H9 (cell line): Measurements from ENCODE around the gene PGAP6. TPM values are rescaled to one million over a fixed set of nuclear protein-coding genes. Genes with fewer than 3 reads are reported as not detected.

Experiments
- DNase-seq: peaks from one replicate; pipeline ENCODE4 v3.0.0-alpha.2; 2017
- H2AFZ ChIP-seq: one replicate; pipeline ENCODE4 v1.6.1; 2013; ENCODE audit warnings: mild to moderate bottlenecking, low read length, control low read depth, moderate library complexity
- H2AK5ac ChIP-seq: 2 replicates; pipeline ENCODE4 v1.6.1; 2013; ENCODE audit warnings: low read length, control low read depth, mixed read lengths; ENCODE audit not compliant: insufficient read length
- H2BK120ac ChIP-seq: one replicate; pipeline ENCODE4 v1.6.1; 2013; ENCODE audit warnings: low read depth, mild to moderate bottlenecking, low read length, control low read depth, inconsistent platforms; ENCODE audit not compliant: poor library complexity, severe bottlenecking
- H2BK12ac ChIP-seq: 2 replicates; pipeline ENCODE4 v1.6.1; 2013; ENCODE audit warnings: low read length, control low read depth, mixed read lengths, low read depth; ENCODE audit not compliant: insufficient read length
- H2BK15ac ChIP-seq: 2 replicates; pipeline ENCODE4 v1.6.1; 2013; ENCODE audit warnings: low read depth, low read length, control low read depth
- H2BK20ac ChIP-seq: one replicate; pipeline ENCODE4 v1.6.1; 2013; ENCODE audit warnings: low read depth, mild to moderate bottlenecking, low read length, control low read depth, inconsistent platforms; ENCODE audit not compliant: poor library complexity, severe bottlenecking
- H2BK5ac ChIP-seq: 2 replicates; pipeline ENCODE4 v1.6.1; 2013; ENCODE audit warnings: low read length, control low read depth, mixed read lengths; ENCODE audit not compliant: insufficient read length
- H3K14ac ChIP-seq: 2 replicates; pipeline ENCODE4 v1.6.1; 2013; ENCODE audit warnings: low read length, control low read depth; ENCODE audit not compliant: insufficient read depth
- H3K18ac ChIP-seq: 2 replicates; pipeline ENCODE4 v1.6.1; 2013; ENCODE audit warnings: low read depth, mild to moderate bottlenecking, mixed read lengths, low read length, control low read depth; ENCODE audit not compliant: insufficient read length
- H3K23ac ChIP-seq: 2 replicates; pipeline ENCODE4 v1.6.1; 2013; ENCODE audit warnings: low read length, control low read depth, mixed read lengths, low read depth; ENCODE audit not compliant: insufficient read length
- H3K23me2 ChIP-seq: 2 replicates; pipeline ENCODE4 v1.6.1; 2013; ENCODE audit warnings: low read depth, mild to moderate bottlenecking, mixed read lengths, low read length, control low read depth; ENCODE audit not compliant: insufficient read length, poor library complexity, severe bottlenecking
- H3K27ac ChIP-seq: 2 replicates; pipeline ENCODE4 v1.5.1; 2013; ENCODE audit warnings: low read length, control low read depth, mixed read lengths, low read depth; ENCODE audit not compliant: insufficient read length
- H3K27me3 ChIP-seq: 2 replicates; pipeline ENCODE4 v1.6.1; 2013; ENCODE audit warnings: low read length, control low read depth, inconsistent platforms; ENCODE audit not compliant: insufficient read depth
- H3K4ac ChIP-seq: 2 replicates; pipeline ENCODE4 v1.6.1; 2013; ENCODE audit warnings: low read depth, mild to moderate bottlenecking, control low read depth, inconsistent platforms, low read length, moderate library complexity
- H3K4me1 ChIP-seq: 2 replicates; pipeline ENCODE4 v1.6.1; 2013; ENCODE audit warnings: low read length, control low read depth, inconsistent platforms; ENCODE audit not compliant: insufficient read depth
- H3K4me2 ChIP-seq: 2 replicates; pipeline ENCODE4 v1.6.1; 2013; ENCODE audit warnings: low read length, control low read depth, mixed read lengths; ENCODE audit not compliant: insufficient read length, insufficient read depth
- H3K56ac ChIP-seq: 2 replicates; pipeline ENCODE4 v1.6.1; 2013; ENCODE audit warnings: low read depth, mild to moderate bottlenecking, mixed read lengths, low read length, control low read depth; ENCODE audit not compliant: insufficient read length
- H3K79me1 ChIP-seq: 2 replicates; pipeline ENCODE4 v1.6.1; 2013; ENCODE audit warnings: low read depth, mild to moderate bottlenecking, moderate library complexity, low read length, control low read depth, inconsistent platforms; ENCODE audit not compliant: insufficient read depth, poor library complexity, severe bottlenecking
- H3K79me2 ChIP-seq: 2 replicates; pipeline ENCODE4 v1.6.1; 2013; ENCODE audit warnings: low read length, control low read depth, inconsistent platforms; ENCODE audit not compliant: insufficient read depth
- H3K9ac ChIP-seq: 2 replicates; pipeline ENCODE4 v1.6.1; 2013; ENCODE audit warnings: low read length, control low read depth, mixed read lengths; ENCODE audit not compliant: insufficient read length; ENCODE audit errors: extremely low read depth
- H3K9me3 ChIP-seq: one replicate; pipeline ENCODE4 v1.6.1; 2013; ENCODE audit warnings: low read depth, low read length, inconsistent platforms; ENCODE audit not compliant: control insufficient read depth
- H3T11ph ChIP-seq: one replicate; pipeline ENCODE4 v1.6.1; 2013; ENCODE audit warnings: mild to moderate bottlenecking, low read length, control low read depth, inconsistent platforms
- H4K20me1 ChIP-seq: one replicate; pipeline ENCODE4 v1.6.1; 2013; ENCODE audit not compliant: control insufficient read depth, insufficient read length, insufficient read depth
- H4K5ac ChIP-seq: 2 replicates; pipeline ENCODE4 v1.6.1; 2013; ENCODE audit warnings: low read depth, mild to moderate bottlenecking, mixed read lengths, low read length, control low read depth; ENCODE audit not compliant: insufficient read length
- H4K8ac ChIP-seq: replicated peaks from 2 replicates; pipeline ENCODE4 v1.6.1; 2013; ENCODE audit warnings: low read length, control low read depth, mixed read lengths, low read depth; ENCODE audit not compliant: insufficient read length
- H4K91ac ChIP-seq: 2 replicates; pipeline ENCODE4 v1.6.1; 2013; ENCODE audit warnings: low read depth, mild to moderate bottlenecking, moderate library complexity, mixed read lengths, low read length, control low read depth; ENCODE audit not compliant: insufficient read length
- H3K27ac Mint-ChIP-seq, 3 experiments: 2 replicates in 2 of 3; 3 replicates in 1 of 3; pipeline ENCODE4 v1.8.0; 2020 to 2021; ENCODE audit warnings: mixed read lengths in 3 of 3, mild to moderate bottlenecking in 1 of 3, moderate library complexity in 1 of 3
- H3K27me3 Mint-ChIP-seq: 2 replicates; pipeline ENCODE4 v1.8.0; 2021; ENCODE audit warnings: low read depth, mild to moderate bottlenecking, moderate library complexity, mixed read lengths
- H3K36me3 Mint-ChIP-seq, 3 experiments: 2 replicates in 2 of 3; 3 replicates in 1 of 3; pipeline ENCODE4 v1.8.0; 2020 to 2021; ENCODE audit warnings: low read depth in 3 of 3, mixed read lengths in 3 of 3; ENCODE audit not compliant: insufficient read depth in 1 of 3
- H3K4me1 Mint-ChIP-seq, 2 experiments: 2 replicates each; pipeline ENCODE4 v1.8.0; 2020; ENCODE audit warnings: mixed read lengths in 2 of 2
- H3K4me3 Mint-ChIP-seq, 2 experiments: 2 replicates in 1 of 2; 3 replicates in 1 of 2; pipeline ENCODE4 v1.8.0; 2020 to 2021; ENCODE audit warnings: mild to moderate bottlenecking in 2 of 2, mixed read lengths in 2 of 2, moderate library complexity in 1 of 2
- H3K9me3 Mint-ChIP-seq, 2 experiments: 2 replicates in 1 of 2; 3 replicates in 1 of 2; pipeline ENCODE4 v1.8.0; 2020; ENCODE audit warnings: mild to moderate bottlenecking in 2 of 2, mixed read lengths in 2 of 2, moderate library complexity in 1 of 2
- CTCF ChIP-seq: fragments of 200-600 bp; sonication (generic); conservative IDR thresholded peaks from 3 replicates; pipeline ENCODE4 v1.8.0; 2021; ENCODE audit warnings: antibody characterized with exemption, mild to moderate bottlenecking
- WGBS: extraction: QIAGEN DNeasy Blood & Tissue Kit; methylation state at CpG from one replicate; pipeline ENCODE4 v1.1.7; 2013; ENCODE audit warnings: missing lambda C conversion rate, low lambda C conversion rate, mixed read lengths; ENCODE audit not compliant: insufficient read length; ENCODE audit errors: extremely low coverage; 5-methylcytosine and 5-hydroxymethylcytosine counted together
- total RNA-seq: library from RNA; stranded (reverse); gene quantifications from 2 replicates; pipeline ENCODE4 v1.2.1, GENCODE V29; 2021

PGAP6 gene
- total RNA-seq, 1 experiment from 2014 or later: 111 TPM

- peaks cover 7 to 62% (median 46%) of the 10 kb centered on the region in 3 experiments for H3K36me3 Mint-ChIP-seq
Observed at GRCh38 chr16:371515-372301, 10.1 kb downstream of the PGAP6 start.

More at GRCh38 chr16:371515-372301, 10.1 kb downstream of the PGAP6 start:
- Histone ChIP-seq H2AFZ (no peak overlapping the region), H3K9me3 (no peaks in the 10 kb centered on the region), H3K79me1 (no peaks in the 10 kb centered on the region), H3K4ac (no peak overlapping the region), H3T11ph (no peak overlapping the region), H3K14ac (no peak overlapping the region), H2BK12ac (no peak overlapping the region), H2BK15ac (no peak overlapping the region), H4K5ac (no peak overlapping the region), H2BK120ac (no peak overlapping the region), H3K27ac (no peak overlapping the region), H3K79me2 (no peaks in the 10 kb centered on the region), H4K91ac (no peak overlapping the region), H3K18ac (no peak overlapping the region), H3K56ac (no peak overlapping the region), H3K23ac (no peak overlapping the region), H3K27me3 (no peaks in the 10 kb centered on the region), H3K4me1 (no peaks in the 10 kb centered on the region), H2BK5ac (no peak overlapping the region), H4K20me1 (no peaks in the 10 kb centered on the region), H2AK5ac (no peak overlapping the region), H3K9ac (no peak overlapping the region), H3K23me2 (no peaks in the 10 kb centered on the region), H4K8ac (no peak overlapping the region), H3K4me2 (no peak overlapping the region), H2BK20ac (no peak overlapping the region)
- peaks cover 9 to 13% of the 10 kb centered on the region in 2 experiments for H3K4me1 Mint-ChIP-seq
- DNase-seq: no peak
- peak overlapping the region in 1 of 2 experiments; percentile 60; a peak in 1 of 5 replicates for H3K4me3 Mint-ChIP-seq
- TF ChIP-seq CTCF: no peak
- peak overlapping the region in 1 of 3 experiments; percentile 40; a peak in 2 of 7 replicates for H3K27ac Mint-ChIP-seq
- no peaks in the 10 kb centered on the region; the same call in 1 of the 2 replicates for H3K27me3 Mint-ChIP-seq
- no peaks in the 10 kb centered on the region for H3K9me3 Mint-ChIP-seq
- no CpG with 5 or more reads among the region's 31 CpGs for WGBS
